Glutamatergic neuron (in vitro differentiated cells): ENCODE results near the gene PXDN. TPM values are rescaled to one million over a fixed set of nuclear protein-coding genes. Genes with fewer than 3 reads are reported as not detected.

Experiments
- DNase-seq: peaks from one replicate; pipeline ENCODE4 v3.0.0; 2022
- H3K27ac Mint-ChIP-seq: one replicate; pipeline ENCODE4 v1.8.0; 2020; ENCODE audit warnings: mild to moderate bottlenecking, mixed read lengths, inconsistent platforms; ENCODE audit not compliant: unreplicated experiment
- H3K27me3 Mint-ChIP-seq: one replicate; pipeline ENCODE4 v1.8.0; 2020; ENCODE audit warnings: mild to moderate bottlenecking, moderate library complexity, mixed read lengths, inconsistent platforms; ENCODE audit not compliant: unreplicated experiment
- H3K36me3 Mint-ChIP-seq: one replicate; pipeline ENCODE4 v1.8.0; 2020; ENCODE audit warnings: mild to moderate bottlenecking, mixed read lengths, inconsistent platforms; ENCODE audit not compliant: unreplicated experiment
- H3K4me1 Mint-ChIP-seq: one replicate; pipeline ENCODE4 v1.8.0; 2020; ENCODE audit warnings: mild to moderate bottlenecking, low read depth, mixed read lengths, inconsistent platforms; ENCODE audit not compliant: unreplicated experiment
- H3K4me3 Mint-ChIP-seq: one replicate; pipeline ENCODE4 v1.8.0; 2020; ENCODE audit warnings: mild to moderate bottlenecking, mixed read lengths, inconsistent platforms; ENCODE audit not compliant: unreplicated experiment
- H3K9me3 Mint-ChIP-seq: one replicate; pipeline ENCODE4 v1.8.0; 2020; ENCODE audit warnings: mild to moderate bottlenecking, moderate library complexity, mixed read lengths, inconsistent platforms; ENCODE audit not compliant: unreplicated experiment
- total RNA-seq: library from RNA; stranded (reverse); fragmentation: NEBNext Ultra II Directional; extraction: Animal tissue kit (Norgen Biotek cat#: 25700); gene quantifications from one replicate; pipeline ENCODE4 v1.2.1, GENCODE V29; 2021; ENCODE audit not compliant: unreplicated experiment
- TF ChIP-seq, protein P1 (sequence below): fragments of 200-600 bp; sonication (generic); IDR thresholded peaks from one replicate; pipeline ENCODE4 v1.5.0; 2021; ENCODE audit not compliant: partially characterized antibody, unreplicated experiment

Gene PXDN
- total RNA-seq, 1 donor from 2014 or later: 226 TPM

DNA sequence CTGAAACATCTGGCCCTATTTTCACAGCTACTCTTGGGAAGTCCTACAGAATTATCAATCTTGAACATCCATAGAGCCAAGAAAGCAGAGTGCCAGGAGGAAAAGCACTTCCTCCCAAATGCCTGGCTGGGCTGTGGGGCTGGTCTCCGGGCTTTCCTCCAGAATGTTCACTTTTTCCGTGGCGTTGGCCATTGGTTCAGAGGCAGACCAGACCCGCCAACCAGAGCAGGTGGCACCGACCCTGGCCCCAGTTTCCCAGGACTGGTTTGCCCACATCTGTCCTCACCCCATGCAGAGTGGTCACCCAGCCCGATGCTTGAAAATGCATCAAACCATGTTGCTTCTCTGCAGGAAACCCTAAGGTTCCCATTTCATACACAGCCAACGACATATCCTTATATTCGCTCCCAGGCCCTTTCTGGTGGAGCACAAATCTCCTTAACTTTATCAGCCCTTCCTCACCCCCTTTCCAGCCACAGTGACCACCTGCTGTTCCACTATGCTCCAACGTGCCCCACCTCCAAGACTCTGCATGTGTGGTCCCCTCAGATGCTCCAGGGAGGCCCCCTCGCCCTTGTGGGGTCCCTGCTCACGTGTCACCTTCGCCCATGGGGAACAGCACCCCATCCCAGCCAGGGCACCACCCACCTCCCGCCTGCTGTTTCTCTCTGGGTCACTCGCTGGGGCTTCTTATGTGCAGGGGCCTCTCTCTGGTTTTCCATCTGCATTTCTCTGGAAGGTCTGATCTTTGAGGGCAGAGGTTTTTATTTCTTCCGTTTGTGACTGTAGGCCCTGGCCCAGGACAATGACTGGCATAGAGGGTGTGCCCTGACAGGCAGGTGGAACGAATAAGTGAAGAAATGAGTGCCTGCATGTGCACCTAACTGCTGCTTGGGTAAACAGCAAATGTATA is 92.9 kb downstream of the PXDN start:
- TF ChIP-seq, protein P1, sequence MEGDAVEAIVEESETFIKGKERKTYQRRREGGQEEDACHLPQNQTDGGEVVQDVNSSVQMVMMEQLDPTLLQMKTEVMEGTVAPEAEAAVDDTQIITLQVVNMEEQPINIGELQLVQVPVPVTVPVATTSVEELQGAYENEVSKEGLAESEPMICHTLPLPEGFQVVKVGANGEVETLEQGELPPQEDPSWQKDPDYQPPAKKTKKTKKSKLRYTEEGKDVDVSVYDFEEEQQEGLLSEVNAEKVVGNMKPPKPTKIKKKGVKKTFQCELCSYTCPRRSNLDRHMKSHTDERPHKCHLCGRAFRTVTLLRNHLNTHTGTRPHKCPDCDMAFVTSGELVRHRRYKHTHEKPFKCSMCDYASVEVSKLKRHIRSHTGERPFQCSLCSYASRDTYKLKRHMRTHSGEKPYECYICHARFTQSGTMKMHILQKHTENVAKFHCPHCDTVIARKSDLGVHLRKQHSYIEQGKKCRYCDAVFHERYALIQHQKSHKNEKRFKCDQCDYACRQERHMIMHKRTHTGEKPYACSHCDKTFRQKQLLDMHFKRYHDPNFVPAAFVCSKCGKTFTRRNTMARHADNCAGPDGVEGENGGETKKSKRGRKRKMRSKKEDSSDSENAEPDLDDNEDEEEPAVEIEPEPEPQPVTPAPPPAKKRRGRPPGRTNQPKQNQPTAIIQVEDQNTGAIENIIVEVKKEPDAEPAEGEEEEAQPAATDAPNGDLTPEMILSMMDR: no peak
- H3K27me3 Mint-ChIP-seq: peaks cover 9% of the 10 kb centered on the region
- no peak overlapping the region for H3K27ac Mint-ChIP-seq
- H3K4me3 Mint-ChIP-seq: no peak overlapping the region
- peaks cover 17% of the 10 kb centered on the region for H3K36me3 Mint-ChIP-seq
- DNase-seq: no peak
- peaks cover 4% of the 10 kb centered on the region for H3K4me1 Mint-ChIP-seq
- H3K9me3 Mint-ChIP-seq: peaks cover 13% of the 10 kb centered on the region

DNA sequence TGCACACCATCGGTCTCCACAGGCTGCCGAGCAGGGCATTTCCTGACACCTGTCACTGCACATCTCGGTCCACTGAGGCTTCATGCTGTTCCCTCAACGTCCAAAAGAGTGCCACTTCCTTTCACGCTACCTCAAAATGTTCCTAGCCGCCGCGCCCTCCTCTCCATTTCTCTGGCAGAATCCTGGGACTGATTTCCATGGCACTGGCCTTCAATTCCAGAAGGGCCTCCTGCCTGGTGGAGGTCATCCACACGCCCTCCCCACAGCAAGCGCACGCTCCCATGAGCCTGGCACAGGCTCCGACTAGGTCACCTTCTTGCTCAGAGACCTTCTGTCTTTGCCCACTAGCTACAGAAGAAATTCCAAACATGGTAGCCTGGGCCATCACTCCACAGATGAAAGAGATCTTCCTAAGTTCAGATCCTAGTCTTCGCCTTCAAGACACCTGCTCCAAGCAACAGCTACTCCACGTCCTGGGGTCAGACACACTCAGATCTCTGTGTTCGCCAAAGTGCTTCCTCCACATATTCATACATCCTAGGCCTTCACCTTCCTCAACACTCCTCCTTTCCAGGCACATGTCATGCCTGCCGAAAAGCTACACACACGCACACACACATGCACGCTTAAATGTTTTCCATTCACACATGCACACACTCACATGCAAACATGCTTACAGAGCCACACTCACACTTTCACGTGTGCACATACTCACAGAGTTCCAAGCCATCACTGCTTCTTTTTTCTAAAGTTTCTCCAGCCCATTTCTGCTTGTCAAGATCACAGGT is 94.0 kb downstream of the PXDN start:
- Mint-ChIP-seq H3K9me3 (peaks cover 13% of the 10 kb centered on the region), H3K4me3 (no peak overlapping the region), H3K27me3 (peaks cover 10% of the 10 kb centered on the region), H3K4me1 (peaks cover 11% of the 10 kb centered on the region), H3K27ac (peak overlapping the region; percentile 69), H3K36me3 (peaks cover 17% of the 10 kb centered on the region)
- TF ChIP-seq, protein P1: no peak
- no peak for DNase-seq

GRCh38 chr2:1649103-1650084 is 94.9 kb downstream of the PXDN start:
- no peak overlapping the region for H3K4me3 Mint-ChIP-seq
- H3K9me3 Mint-ChIP-seq: peaks cover 13% of the 10 kb centered on the region
- H3K4me1 Mint-ChIP-seq: peaks cover 13% of the 10 kb centered on the region
- H3K27ac Mint-ChIP-seq: no peak overlapping the region
- peaks cover 17% of the 10 kb centered on the region for H3K36me3 Mint-ChIP-seq
- no peak for DNase-seq
- H3K27me3 Mint-ChIP-seq: peaks cover 10% of the 10 kb centered on the region
- TF ChIP-seq, protein P1: no peak

GRCh38 chr2:1648241-1649102 is 95.8 kb downstream of the PXDN start:
- TF ChIP-seq, protein P1: no peak
- Mint-ChIP-seq H3K27me3 (peaks cover 10% of the 10 kb centered on the region), H3K4me3 (no peak overlapping the region), H3K4me1 (peaks cover 13% of the 10 kb centered on the region), H3K9me3 (peaks cover 13% of the 10 kb centered on the region), H3K36me3 (peaks cover 22% of the 10 kb centered on the region), H3K27ac (peak overlapping the region; percentile 52)
- no peak for DNase-seq
